Medulla oblongata (tissue), 1 donor: ENCODE data around the gene FABP6.

Experiments
- DNase-seq: peaks from one replicate; pipeline ENCODE4 v3.0.0-alpha.2; 2015; ENCODE audit errors: extremely low spot score

The FABP6 gene

GRCh38 chr5:160262151-160263074 is 33.1 kb downstream of the FABP6 start:
- DNase-seq = no peak

- no peak for DNase-seq
These were observed 34.1 kb downstream of the FABP6 start for GRCh38 chr5:160263326-160263855.

GRCh38 chr5:160266044-160266443 is 36.7 kb downstream of the FABP6 start:
- no peak for DNase-seq

- no peak for DNase-seq
These were observed 37.5 kb downstream of the FABP6 start for GRCh38 chr5:160266752-160267345.

- DNase-seq = no peak
These were observed 38.8 kb downstream of the FABP6 start for GRCh38 chr5:160268121-160268520.

GRCh38 chr5:160269017-160269416 is 39.7 kb downstream of the FABP6 start:
- DNase-seq = peak; percentile 89

- no peak for DNase-seq
These were observed 41.4 kb downstream of the FABP6 start for GRCh38 chr5:160270704-160271103.

GRCh38 chr5:160271396-160271795 is 42.1 kb downstream of the FABP6 start:
- no peak for DNase-seq

- DNase-seq = no peak
These were observed 42.5 kb downstream of the FABP6 start for GRCh38 chr5:160271836-160272235.

- no peak for DNase-seq
These were observed 43.0 kb downstream of the FABP6 start for GRCh38 chr5:160272264-160272663.

- no peak for DNase-seq
These were observed 43.6 kb downstream of the FABP6 start for GRCh38 chr5:160272889-160273288.

GRCh38 chr5:160274483-160274931 is 45.2 kb downstream of the FABP6 start:
- DNase-seq = no peak

GRCh38 chr5:160278343-160278742 is 49.0 kb downstream of the FABP6 start:
- no peak for DNase-seq

GRCh38 chr5:160280384-160281095 is 51.2 kb downstream of the FABP6 start:
- no peak for DNase-seq

- DNase-seq = no peak
These were observed 52.0 kb downstream of the FABP6 start for GRCh38 chr5:160281275-160281674.

- DNase-seq = no peak
These were observed 55.1 kb downstream of the FABP6 start for GRCh38 chr5:160284291-160284873.

- no peak for DNase-seq
These were observed 56.0 kb downstream of the FABP6 start for GRCh38 chr5:160285316-160285715.

- DNase-seq = no peak
These were observed 57.6 kb downstream of the FABP6 start for GRCh38 chr5:160286947-160287346.

GRCh38 chr5:160287378-160288051 is 58.2 kb downstream of the FABP6 start:
- peak; percentile 26 for DNase-seq
